A549 (cell line): ENCODE data around the gene SLC1A4. TPM values are rescaled to one million over a fixed set of nuclear protein-coding genes. Genes with fewer than 3 reads are reported as not detected.
A peak's percentile ranks its signal among the peaks of the same experiment; 100 is the strongest.

Experiments used
- ATAC-seq, 2 experiments: fragments of 200-7000 bp in 1 of 2; fragments of >200 bp in 1 of 2; cut with Nextera tagmentation in 1 of 2; cut with Tn5 transposase in 1 of 2; 3 replicates each; pipeline versions ENCODE4 v1.8.0 to v1.9.1; 2018 to 2020; ENCODE audit warnings: mild to moderate bottlenecking in 1 of 2, moderate library complexity in 1 of 2
- CTCF ChIA-PET: fragments of 300-600 bp; sonication (Branson Sonifier 250); formaldehyde crosslinking; extraction: SDS; loops from one replicate; lab custom pipeline; 2021; ENCODE audit warnings: antibody characterized with exemption, inconsistent platforms; lab: Yijun Ruan, JAX
- POLR2A ChIA-PET: fragments of 350-600 bp; formaldehyde crosslinking; extraction: SDS; loops from one replicate; lab custom pipeline; 2021; ENCODE audit warnings: antibody characterized with exemption, inconsistent platforms; lab: Yijun Ruan, JAX
- DNase-seq, 2 experiments: peaks; one replicate each; pipeline versions ENCODE4 v3.0.0 to v3.0.0-alpha.2; 2011 to 2016; ENCODE audit warnings: low read depth in 1 of 2, low spot score in 1 of 2
- FAIRE-seq: peaks from 2 replicates; lab custom pipeline; 2011; peaks lifted over from hg19 to GRCh38; lab: Jason Lieb, UNC
- H3K27ac ChIP-seq, 2 experiments: fragments of >200 bp; sonication (Bioruptor Twin); formaldehyde crosslinking; 3 replicates each; pipeline ENCODE4 v1.5.1; 2016 to 2017
- H3K4me1 ChIP-seq: fragments of >200 bp; sonication (Bioruptor Twin); formaldehyde crosslinking; 3 replicates; pipeline ENCODE4 v1.6.1; 2016
- H3K4me2 ChIP-seq: fragments of >200 bp; sonication (Bioruptor Twin); formaldehyde crosslinking; 3 replicates; pipeline ENCODE4 v1.6.1; 2016
- H3K4me3 ChIP-seq: fragments of >200 bp; sonication (Bioruptor Twin); formaldehyde crosslinking; 3 replicates; pipeline ENCODE4 v1.5.1; 2016
- H3K9me3 ChIP-seq: fragments of >200 bp; sonication (Bioruptor Twin); formaldehyde crosslinking; 3 replicates; pipeline ENCODE4 v1.6.1; 2016
- BHLHE40 ChIP-seq: IDR thresholded peaks from 2 replicates; pipeline ENCODE4 v1.6.1; 2012; ENCODE audit warnings: low read depth, low read length, inconsistent platforms
- CBX2 ChIP-seq: fragments of 200-600 bp; sonication (generic); IDR thresholded peaks from 2 replicates; pipeline ENCODE4 v1.6.1; 2016; ENCODE audit warnings: low read depth, mild to moderate bottlenecking, borderline replicate concordance
- CEBPB ChIP-seq, 2 experiments: fragments of >200 bp in 1 of 2; sonication (Bioruptor Twin) in 1 of 2; formaldehyde crosslinking in 1 of 2; IDR thresholded peaks; 2 replicates each; pipeline ENCODE4 v1.6.1; 2012 to 2016
- EHMT2 ChIP-seq: fragments of 200-600 bp; sonication (generic); IDR thresholded peaks from 2 replicates; pipeline ENCODE4 v1.6.1; 2016; ENCODE audit warnings: antibody characterized with exemption, low read depth, mild to moderate bottlenecking, moderate library complexity
- GATA3 ChIP-seq: IDR thresholded peaks from 2 replicates; pipeline ENCODE4 v1.6.1; 2012; ENCODE audit warnings: borderline replicate concordance
- HDAC2 ChIP-seq: fragments of 200-600 bp; sonication (generic); IDR thresholded peaks from 2 replicates; pipeline ENCODE4 v1.6.1; 2016
- HEYL ChIP-seq: fragments of 250-450 bp; sonication (Bioruptor Pico); IDR thresholded peaks from 2 replicates; pipeline ENCODE4 v1.8.0; 2021; ENCODE audit warnings: mild to moderate bottlenecking, moderate library complexity
- HOXA7 ChIP-seq: fragments of 250-450 bp; sonication (Bioruptor Pico); IDR thresholded peaks from 2 replicates; pipeline ENCODE4 v1.5.0; 2020; ENCODE audit warnings: mild to moderate bottlenecking, moderate library complexity
- MAFK ChIP-seq: fragments of 450-650 bp; IDR thresholded peaks from 2 replicates; pipeline ENCODE4 v1.6.1; 2014; ENCODE audit not compliant: partially characterized antibody
- MAZ ChIP-seq: fragments of 150-350 bp; IDR thresholded peaks from 2 replicates; pipeline ENCODE4 v1.6.1; 2014; ENCODE audit warnings: antibody characterized with exemption, low read depth, low read length, borderline replicate concordance
- MYC ChIP-seq: IDR thresholded peaks from 2 replicates; pipeline ENCODE4 v1.6.1; 2012; ENCODE audit warnings: mild to moderate bottlenecking, inconsistent platforms, low read length, improper control_type of control experiment, borderline replicate concordance
- NFE2L2 ChIP-seq: fragments of 150-350 bp; conservative IDR thresholded peaks from 2 replicates; pipeline ENCODE4 v1.6.1; 2014; ENCODE audit warnings: low read length
- NPAS2 ChIP-seq: fragments of 250-450 bp; sonication (Bioruptor Pico); IDR thresholded peaks from 2 replicates; pipeline ENCODE4 v1.8.0; 2022; ENCODE audit warnings: mild to moderate bottlenecking, moderate library complexity, borderline replicate concordance
- NR3C1 ChIP-seq: fragments of >200 bp; sonication (Bioruptor Twin); formaldehyde crosslinking; IDR thresholded peaks from 3 replicates; pipeline ENCODE4 v1.6.1; 2017
- POLR2A ChIP-seq: IDR thresholded peaks from 2 replicates; pipeline ENCODE4 v1.6.1; 2012; ENCODE audit warnings: mild to moderate bottlenecking, low read length
- RFX5 ChIP-seq: fragments of 450-650 bp; IDR thresholded peaks from 2 replicates; pipeline ENCODE4 v1.7.1; 2014; ENCODE audit warnings: antibody characterized with exemption, mild to moderate bottlenecking, moderate library complexity
- RNF2 ChIP-seq: fragments of 200-600 bp; sonication (generic); IDR thresholded peaks from 2 replicates; pipeline ENCODE4 v1.6.1; 2016; ENCODE audit warnings: low read depth, mild to moderate bottlenecking, antibody characterized with exemption, moderate library complexity, borderline replicate concordance
- SMC3 ChIP-seq: fragments of >200 bp; sonication (Bioruptor Twin); formaldehyde crosslinking; IDR thresholded peaks from 3 replicates; pipeline ENCODE4 v1.6.1; 2018; ENCODE audit warnings: inconsistent platforms
- ZC3H11A ChIP-seq: fragments of 450-650 bp; IDR thresholded peaks from 2 replicates; pipeline ENCODE4 v1.6.1; 2014; ENCODE audit warnings: antibody characterized with exemption, mild to moderate bottlenecking
- ZNF302 ChIP-seq: fragments of 250-450 bp; sonication (Bioruptor Pico); IDR thresholded peaks from 2 replicates; pipeline ENCODE4 v1.9.0; 2021; ENCODE audit warnings: inconsistent platforms, mild to moderate bottlenecking, moderate library complexity
- WGBS: methylation state at CpG from one replicate; pipeline ENCODE4 v1.1.6; 2017; ENCODE audit errors: missing lambda C conversion rate; 5-methylcytosine and 5-hydroxymethylcytosine counted together
- polyA plus RNA-seq, 4 experiments: library from polyadenylated mRNA; depleted of rRNA in 3 of 4; stranded (reverse); fragments of >200 nt; fragmentation: RNase III in 1 of 4; extraction: RNeasy Plus Mini Kit Qiagen cat#74134 plus additional on column Dnase treatment in 1 of 4; gene quantifications; 2 replicates in 3 of 4; 3 replicates in 1 of 4; pipeline ENCODE4 v1.2.3, GENCODE V29; 2011 to 2017
- TF ChIP-seq, protein P1 (sequence below): fragments of >200 bp; sonication (Bioruptor Twin); formaldehyde crosslinking; IDR thresholded peaks from 3 replicates; pipeline ENCODE4 v1.5.1; 2016
- TF ChIP-seq, protein P2 (sequence below): fragments of >200 bp; sonication (Bioruptor Twin); formaldehyde crosslinking; IDR thresholded peaks from 2 replicates; pipeline ENCODE4 v1.6.1; 2016
- TF ChIP-seq, protein P3 (sequence below): fragments of 450-650 bp; IDR thresholded peaks from 2 replicates; pipeline ENCODE4 v1.6.1; 2014; ENCODE audit warnings: antibody characterized with exemption
- TF ChIP-seq, protein P4 (sequence below): IDR thresholded peaks from 2 replicates; pipeline ENCODE4 v1.6.1; 2012
- TF ChIP-seq, protein P5 (sequence below): fragments of 250-450 bp; sonication (Bioruptor Pico); IDR thresholded peaks from 2 replicates; pipeline ENCODE4 v1.5.0; 2020; ENCODE audit warnings: low read depth, mild to moderate bottlenecking, moderate library complexity
- TF ChIP-seq, protein P6 (sequence below): IDR thresholded peaks from 2 replicates; pipeline ENCODE4 v1.6.1; 2012; ENCODE audit warnings: low read depth, borderline replicate concordance
- TF ChIP-seq, protein P7 (sequence below): fragments of 150-350 bp; IDR thresholded peaks from 2 replicates; pipeline ENCODE4 v1.6.1; 2014; ENCODE audit warnings: low read depth, mild to moderate bottlenecking, low read length
- TF ChIP-seq, protein P8 (sequence below): fragments of 200-600 bp; sonication (generic); IDR thresholded peaks from 2 replicates; pipeline ENCODE4 v1.6.1; 2016; ENCODE audit warnings: antibody characterized with exemption, mild to moderate bottlenecking, moderate library complexity

The SLC1A4 gene
- polyA plus RNA-seq, 2 of the 4 experiments (the other 2 are of a cell fraction) = 9.1 to 26.4 TPM

DNA sequence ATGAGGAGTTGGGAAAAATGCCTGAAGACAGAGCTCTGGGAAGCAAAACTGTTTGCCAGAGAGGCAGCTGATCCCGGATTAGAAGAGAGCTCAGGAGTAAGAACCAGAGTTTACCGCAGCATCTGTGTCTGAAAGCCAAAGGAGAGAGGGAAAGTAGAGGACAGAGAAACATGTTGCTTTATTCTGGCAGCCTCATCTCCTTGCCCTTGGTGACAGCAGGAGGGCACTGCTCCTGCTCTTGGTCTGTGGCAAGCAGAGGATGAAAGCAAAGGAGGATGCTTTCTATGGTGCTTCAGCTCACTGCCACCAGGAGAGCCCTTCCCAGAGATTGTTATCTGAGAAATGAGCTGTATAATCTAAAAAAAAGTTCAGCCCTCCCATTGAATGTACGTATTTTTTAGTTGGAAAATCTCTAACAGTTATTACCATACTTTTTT is 7.7 kb downstream of the SLC1A4 start:
- WGBS = 86% methylated on average over 3 of the region's 3 CpGs
- POLR2A ChIA-PET = interaction anchor here (1.4 kb wide), 1 partner anchor 8 kb away, joined by 8 read pairs; no protein-coding TSS in a partner anchor
- Histone ChIP-seq H3K4me1 (no peaks in the 10 kb centered on the region), H3K4me3 (no peak overlapping the region), H3K4me2 (no peak overlapping the region), H3K9me3 (no peaks in the 10 kb centered on the region), H3K27ac (no peak overlapping the region)
- CTCF ChIA-PET = interaction anchor here (0.8 to 12.0 kb wide), 6 partner anchors 10 to 79 kb away, joined by 3 to 99 read pairs (median 4); no protein-coding TSS in a partner anchor
- no peak for TF ChIP-seq EHMT2
- TF ChIP-seq CBX2 = no peak
- TF ChIP-seq, protein P1, sequence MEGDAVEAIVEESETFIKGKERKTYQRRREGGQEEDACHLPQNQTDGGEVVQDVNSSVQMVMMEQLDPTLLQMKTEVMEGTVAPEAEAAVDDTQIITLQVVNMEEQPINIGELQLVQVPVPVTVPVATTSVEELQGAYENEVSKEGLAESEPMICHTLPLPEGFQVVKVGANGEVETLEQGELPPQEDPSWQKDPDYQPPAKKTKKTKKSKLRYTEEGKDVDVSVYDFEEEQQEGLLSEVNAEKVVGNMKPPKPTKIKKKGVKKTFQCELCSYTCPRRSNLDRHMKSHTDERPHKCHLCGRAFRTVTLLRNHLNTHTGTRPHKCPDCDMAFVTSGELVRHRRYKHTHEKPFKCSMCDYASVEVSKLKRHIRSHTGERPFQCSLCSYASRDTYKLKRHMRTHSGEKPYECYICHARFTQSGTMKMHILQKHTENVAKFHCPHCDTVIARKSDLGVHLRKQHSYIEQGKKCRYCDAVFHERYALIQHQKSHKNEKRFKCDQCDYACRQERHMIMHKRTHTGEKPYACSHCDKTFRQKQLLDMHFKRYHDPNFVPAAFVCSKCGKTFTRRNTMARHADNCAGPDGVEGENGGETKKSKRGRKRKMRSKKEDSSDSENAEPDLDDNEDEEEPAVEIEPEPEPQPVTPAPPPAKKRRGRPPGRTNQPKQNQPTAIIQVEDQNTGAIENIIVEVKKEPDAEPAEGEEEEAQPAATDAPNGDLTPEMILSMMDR = no peak
- TF ChIP-seq ZC3H11A = no peak
- TF ChIP-seq, protein P2, sequence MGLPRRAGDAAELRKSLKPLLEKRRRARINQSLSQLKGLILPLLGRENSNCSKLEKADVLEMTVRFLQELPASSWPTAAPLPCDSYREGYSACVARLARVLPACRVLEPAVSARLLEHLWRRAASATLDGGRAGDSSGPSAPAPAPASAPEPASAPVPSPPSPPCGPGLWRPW = no peak
- no peak for TF ChIP-seq POLR2A
- TF ChIP-seq GATA3 = no peak
- TF ChIP-seq NPAS2 (CRISPR knock-in tag) = no peak
- no peak for TF ChIP-seq HEYL (CRISPR knock-in tag)
- no peak for TF ChIP-seq HOXA7
- no peak for TF ChIP-seq RNF2
- TF ChIP-seq, protein P3, sequence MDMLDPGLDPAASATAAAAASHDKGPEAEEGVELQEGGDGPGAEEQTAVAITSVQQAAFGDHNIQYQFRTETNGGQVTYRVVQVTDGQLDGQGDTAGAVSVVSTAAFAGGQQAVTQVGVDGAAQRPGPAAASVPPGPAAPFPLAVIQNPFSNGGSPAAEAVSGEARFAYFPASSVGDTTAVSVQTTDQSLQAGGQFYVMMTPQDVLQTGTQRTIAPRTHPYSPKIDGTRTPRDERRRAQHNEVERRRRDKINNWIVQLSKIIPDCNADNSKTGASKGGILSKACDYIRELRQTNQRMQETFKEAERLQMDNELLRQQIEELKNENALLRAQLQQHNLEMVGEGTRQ = no peak
- no peak for TF ChIP-seq MAFK
- DNase-seq (peak in 1 of 2 experiments; percentile 18), ATAC-seq (peak; percentile 74 to 78), FAIRE-seq (no peak)

DNA sequence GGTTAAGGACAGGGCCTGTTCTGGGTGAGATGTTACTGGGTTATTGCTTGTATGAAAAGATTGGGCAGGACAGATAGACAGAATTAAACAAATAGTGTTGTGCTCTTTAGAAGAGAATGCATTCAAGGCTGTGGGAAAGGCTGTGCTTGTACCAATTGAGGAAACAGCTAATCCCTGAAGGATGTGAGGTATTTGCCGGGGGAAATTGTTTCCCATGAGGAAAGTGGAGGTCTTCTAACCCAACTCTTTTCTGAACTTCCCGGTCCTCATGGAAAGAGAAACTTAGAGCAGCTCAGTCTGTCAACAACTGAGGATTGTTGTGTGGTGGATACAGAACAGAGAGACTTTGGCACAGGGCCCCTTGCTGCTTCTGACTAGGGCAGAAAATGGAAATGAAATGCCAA is 9.5 kb downstream of the SLC1A4 start:
- Histone ChIP-seq H3K4me2 (no peak overlapping the region), H3K9me3 (no peaks in the 10 kb centered on the region), H3K4me3 (no peak overlapping the region), H3K27ac (no peak overlapping the region), H3K4me1 (no peaks in the 10 kb centered on the region)
- WGBS = 95% methylated on average over 2 of the region's 2 CpGs
- DNase-seq (no peak), FAIRE-seq (no peak), ATAC-seq (no peak)
- ChIA-PET POLR2A (no interaction called here), CTCF (interaction anchor here (1.0 to 2.9 kb wide), 4 partner anchors 10 to 42 kb away, joined by 3 to 8 read pairs (median 6); no protein-coding TSS in a partner anchor)
- TF ChIP-seq GATA3 = no peak
- no peak for TF ChIP-seq MAZ
- TF ChIP-seq, protein P4, sequence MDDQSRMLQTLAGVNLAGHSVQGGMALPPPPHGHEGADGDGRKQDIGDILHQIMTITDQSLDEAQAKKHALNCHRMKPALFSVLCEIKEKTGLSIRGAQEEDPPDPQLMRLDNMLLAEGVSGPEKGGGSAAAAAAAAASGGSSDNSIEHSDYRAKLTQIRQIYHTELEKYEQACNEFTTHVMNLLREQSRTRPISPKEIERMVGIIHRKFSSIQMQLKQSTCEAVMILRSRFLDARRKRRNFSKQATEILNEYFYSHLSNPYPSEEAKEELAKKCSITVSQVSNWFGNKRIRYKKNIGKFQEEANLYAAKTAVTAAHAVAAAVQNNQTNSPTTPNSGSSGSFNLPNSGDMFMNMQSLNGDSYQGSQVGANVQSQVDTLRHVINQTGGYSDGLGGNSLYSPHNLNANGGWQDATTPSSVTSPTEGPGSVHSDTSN = no peak
- TF ChIP-seq ZNF302 (CRISPR knock-in tag) = no peak
- TF ChIP-seq BHLHE40 = no peak
- TF ChIP-seq CEBPB (IDR thresholded peaks at IDR 0.05) = no peak
- no peak for TF ChIP-seq EHMT2
- TF ChIP-seq HDAC2 = no peak
- TF ChIP-seq NR3C1 = no peak
- TF ChIP-seq, protein P5, sequence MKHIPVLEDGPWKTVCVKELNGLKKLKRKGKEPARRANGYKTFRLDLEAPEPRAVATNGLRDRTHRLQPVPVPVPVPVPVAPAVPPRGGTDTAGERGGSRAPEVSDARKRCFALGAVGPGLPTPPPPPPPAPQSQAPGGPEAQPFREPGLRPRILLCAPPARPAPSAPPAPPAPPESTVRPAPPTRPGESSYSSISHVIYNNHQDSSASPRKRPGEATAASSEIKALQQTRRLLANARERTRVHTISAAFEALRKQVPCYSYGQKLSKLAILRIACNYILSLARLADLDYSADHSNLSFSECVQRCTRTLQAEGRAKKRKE (CRISPR knock-in tag) = no peak
- TF ChIP-seq NFE2L2 = no peak
- no peak for TF ChIP-seq SMC3
- TF ChIP-seq CBX2 = no peak
- no peak for TF ChIP-seq MYC
- TF ChIP-seq, protein P6, sequence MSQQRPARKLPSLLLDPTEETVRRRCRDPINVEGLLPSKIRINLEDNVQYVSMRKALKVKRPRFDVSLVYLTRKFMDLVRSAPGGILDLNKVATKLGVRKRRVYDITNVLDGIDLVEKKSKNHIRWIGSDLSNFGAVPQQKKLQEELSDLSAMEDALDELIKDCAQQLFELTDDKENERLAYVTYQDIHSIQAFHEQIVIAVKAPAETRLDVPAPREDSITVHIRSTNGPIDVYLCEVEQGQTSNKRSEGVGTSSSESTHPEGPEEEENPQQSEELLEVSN = no peak
- TF ChIP-seq RFX5 = no peak
- TF ChIP-seq, protein P7, sequence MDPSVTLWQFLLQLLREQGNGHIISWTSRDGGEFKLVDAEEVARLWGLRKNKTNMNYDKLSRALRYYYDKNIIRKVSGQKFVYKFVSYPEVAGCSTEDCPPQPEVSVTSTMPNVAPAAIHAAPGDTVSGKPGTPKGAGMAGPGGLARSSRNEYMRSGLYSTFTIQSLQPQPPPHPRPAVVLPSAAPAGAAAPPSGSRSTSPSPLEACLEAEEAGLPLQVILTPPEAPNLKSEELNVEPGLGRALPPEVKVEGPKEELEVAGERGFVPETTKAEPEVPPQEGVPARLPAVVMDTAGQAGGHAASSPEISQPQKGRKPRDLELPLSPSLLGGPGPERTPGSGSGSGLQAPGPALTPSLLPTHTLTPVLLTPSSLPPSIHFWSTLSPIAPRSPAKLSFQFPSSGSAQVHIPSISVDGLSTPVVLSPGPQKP = no peak
- TF ChIP-seq, protein P8, sequence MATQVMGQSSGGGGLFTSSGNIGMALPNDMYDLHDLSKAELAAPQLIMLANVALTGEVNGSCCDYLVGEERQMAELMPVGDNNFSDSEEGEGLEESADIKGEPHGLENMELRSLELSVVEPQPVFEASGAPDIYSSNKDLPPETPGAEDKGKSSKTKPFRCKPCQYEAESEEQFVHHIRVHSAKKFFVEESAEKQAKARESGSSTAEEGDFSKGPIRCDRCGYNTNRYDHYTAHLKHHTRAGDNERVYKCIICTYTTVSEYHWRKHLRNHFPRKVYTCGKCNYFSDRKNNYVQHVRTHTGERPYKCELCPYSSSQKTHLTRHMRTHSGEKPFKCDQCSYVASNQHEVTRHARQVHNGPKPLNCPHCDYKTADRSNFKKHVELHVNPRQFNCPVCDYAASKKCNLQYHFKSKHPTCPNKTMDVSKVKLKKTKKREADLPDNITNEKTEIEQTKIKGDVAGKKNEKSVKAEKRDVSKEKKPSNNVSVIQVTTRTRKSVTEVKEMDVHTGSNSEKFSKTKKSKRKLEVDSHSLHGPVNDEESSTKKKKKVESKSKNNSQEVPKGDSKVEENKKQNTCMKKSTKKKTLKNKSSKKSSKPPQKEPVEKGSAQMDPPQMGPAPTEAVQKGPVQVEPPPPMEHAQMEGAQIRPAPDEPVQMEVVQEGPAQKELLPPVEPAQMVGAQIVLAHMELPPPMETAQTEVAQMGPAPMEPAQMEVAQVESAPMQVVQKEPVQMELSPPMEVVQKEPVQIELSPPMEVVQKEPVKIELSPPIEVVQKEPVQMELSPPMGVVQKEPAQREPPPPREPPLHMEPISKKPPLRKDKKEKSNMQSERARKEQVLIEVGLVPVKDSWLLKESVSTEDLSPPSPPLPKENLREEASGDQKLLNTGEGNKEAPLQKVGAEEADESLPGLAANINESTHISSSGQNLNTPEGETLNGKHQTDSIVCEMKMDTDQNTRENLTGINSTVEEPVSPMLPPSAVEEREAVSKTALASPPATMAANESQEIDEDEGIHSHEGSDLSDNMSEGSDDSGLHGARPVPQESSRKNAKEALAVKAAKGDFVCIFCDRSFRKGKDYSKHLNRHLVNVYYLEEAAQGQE = no peak
